Stimulated activated CD8-positive, alpha-beta memory T cell treated with anti-CD3 and anti-CD28 coated beads, Interleukin-2, amount 100 ng/mL, for 1 hour (primary cell): ENCODE measurements around the gene RAC2.

ENCODE experiments used
- DNase-seq, 2 donors: peaks; one replicate each; pipeline ENCODE4 v3.0.0-alpha.2; 2020; ENCODE audit warnings: low read depth in 2 of 2

Gene RAC2

GRCh38 chr22:37244114-37244921, at the start of gene RAC2:
Gene RAC2 (minus strand): TSS chr22:37244269. CDS start chr22:37244148, 121 bp downstream.
- DNase-seq = peak; percentile 80 to 82

- DNase-seq = no peak
Observed at GRCh38 chr22:37293172-37293571, 49.1 kb upstream of the RAC2 start.

GRCh38 chr22:37292641-37293040, 48.6 kb upstream of the RAC2 start:
- DNase-seq = no peak

GRCh38 chr22:37291559-37292298, 47.7 kb upstream of the RAC2 start:
- no peak for DNase-seq

- no peak for DNase-seq
Observed at GRCh38 chr22:37290737-37291136, 46.7 kb upstream of the RAC2 start.

GRCh38 chr22:37289156-37289735, 45.2 kb upstream of the RAC2 start:
- DNase-seq = no peak

- no peak for DNase-seq
Observed at GRCh38 chr22:37288521-37288920, 44.5 kb upstream of the RAC2 start.

GRCh38 chr22:37287550-37287951, 43.5 kb upstream of the RAC2 start:
- no peak for DNase-seq

GRCh38 chr22:37285937-37286336, 41.9 kb upstream of the RAC2 start:
- no peak for DNase-seq

- peak in 1 of 2 donors; percentile 47 for DNase-seq
Observed at GRCh38 chr22:37284805-37285355, 40.8 kb upstream of the RAC2 start.

- no peak for DNase-seq
Observed at GRCh38 chr22:37284126-37284804, 40.2 kb upstream of the RAC2 start.

GRCh38 chr22:37283393-37283937, 39.4 kb upstream of the RAC2 start:
- DNase-seq = no peak

GRCh38 chr22:37282385-37282677, 38.3 kb upstream of the RAC2 start, which contains the start of gene CYTH4:
Gene CYTH4 (plus strand): TSS chr22:37282508. CDS start chr22:37282570, 62 bp downstream.
- DNase-seq = peak; percentile 62 to 67

- no peak for DNase-seq
Observed at GRCh38 chr22:37281646-37282384, 37.7 kb upstream of the RAC2 start.

GRCh38 chr22:37281195-37281594, 37.1 kb upstream of the RAC2 start:
- DNase-seq = no peak

GRCh38 chr22:37280718-37281117, 36.6 kb upstream of the RAC2 start:
- DNase-seq = no peak

- DNase-seq = no peak
Observed at GRCh38 chr22:37279331-37280181, 35.5 kb upstream of the RAC2 start.

GRCh38 chr22:37278261-37278660, 34.2 kb upstream of the RAC2 start:
- DNase-seq = no peak

- no peak for DNase-seq
Observed at GRCh38 chr22:37277384-37277783, 33.3 kb upstream of the RAC2 start.

- no peak for DNase-seq
Observed at GRCh38 chr22:37276776-37277175, 32.7 kb upstream of the RAC2 start.
